Stimulated activated naive CD8-positive, alpha-beta T cell treated with anti-CD3 and anti-CD28 coated beads, Interleukin-15, Interleukin-2, amounts not matched to agents 100 ng/mL and 50 ng/mL, for 24 hours (primary cell): ENCODE results near the gene MLYCD.
"Not testable (repeated sequence)": the region's sequence is repeated elsewhere in the genome, so short reads cannot be mapped to it uniquely, and the experiment has no call there.

ENCODE experiments used
- H3K27ac Mint-ChIP-seq: one replicate; pipeline ENCODE4 v1.8.0; 2021; ENCODE audit warnings: mild to moderate bottlenecking, mixed read lengths
- H3K27me3 Mint-ChIP-seq: one replicate; pipeline ENCODE4 v1.8.0; 2021; ENCODE audit warnings: mixed read lengths
- H3K36me3 Mint-ChIP-seq: one replicate; pipeline ENCODE4 v1.8.0; 2021; ENCODE audit warnings: low read depth, mixed read lengths
- H3K4me1 Mint-ChIP-seq: one replicate; pipeline ENCODE4 v1.8.0; 2021; ENCODE audit warnings: low read depth, mixed read lengths
- H3K4me3 Mint-ChIP-seq: one replicate; pipeline ENCODE4 v1.8.0; 2021; ENCODE audit warnings: mild to moderate bottlenecking, mixed read lengths
- H3K9me3 Mint-ChIP-seq: one replicate; pipeline ENCODE4 v1.8.0; 2021; ENCODE audit warnings: mixed read lengths

MLYCD gene

GRCh38 chr16:83937922-83938885 lies 39.3 kb downstream of the MLYCD start:
- no peaks in the 10 kb centered on the region for H3K27me3 Mint-ChIP-seq
- H3K9me3 Mint-ChIP-seq, result no peaks in the 10 kb centered on the region
- peaks cover 4% of the 10 kb centered on the region for H3K4me1 Mint-ChIP-seq
- H3K4me3 Mint-ChIP-seq, result no peak overlapping the region
- no peaks in the 10 kb centered on the region for H3K36me3 Mint-ChIP-seq
- H3K27ac Mint-ChIP-seq, result no peak overlapping the region

- H3K4me1 Mint-ChIP-seq, result peaks cover 4% of the 10 kb centered on the region
- H3K4me3 Mint-ChIP-seq, result no peak overlapping the region
- no peaks in the 10 kb centered on the region for H3K9me3 Mint-ChIP-seq
- no peaks in the 10 kb centered on the region for H3K36me3 Mint-ChIP-seq
- no peak overlapping the region for H3K27ac Mint-ChIP-seq
- no peaks in the 10 kb centered on the region for H3K27me3 Mint-ChIP-seq
These were observed 40.4 kb downstream of the MLYCD start for GRCh38 chr16:83939266-83939855.

- Mint-ChIP-seq H3K27ac (no peak overlapping the region), H3K4me1 (peaks cover 4% of the 10 kb centered on the region), H3K9me3 (no peaks in the 10 kb centered on the region), H3K27me3 (no peaks in the 10 kb centered on the region), H3K4me3 (no peak overlapping the region), H3K36me3 (no peaks in the 10 kb centered on the region)
These were observed 41.2 kb downstream of the MLYCD start for GRCh38 chr16:83940119-83940518.

GRCh38 chr16:83940630-83941378 lies 41.9 kb downstream of the MLYCD start:
- no peaks in the 10 kb centered on the region for H3K27me3 Mint-ChIP-seq
- no peak overlapping the region for H3K27ac Mint-ChIP-seq

GRCh38 chr16:83941546-83941945 lies 42.6 kb downstream of the MLYCD start:
- H3K36me3 Mint-ChIP-seq, H3K4me3 Mint-ChIP-seq, H3K4me1 Mint-ChIP-seq, H3K9me3 Mint-ChIP-seq, H3K27me3 Mint-ChIP-seq, H3K27ac Mint-ChIP-seq: not testable (repeated sequence)

More at GRCh38 chr16:83940630-83941378, 41.9 kb downstream of the MLYCD start:
- peaks cover 4% of the 10 kb centered on the region for H3K4me1 Mint-ChIP-seq
- H3K4me3 Mint-ChIP-seq, result no peak overlapping the region
- H3K36me3 Mint-ChIP-seq, result no peaks in the 10 kb centered on the region
- no peaks in the 10 kb centered on the region for H3K9me3 Mint-ChIP-seq

GRCh38 chr16:83942074-83942473 lies 43.2 kb downstream of the MLYCD start:
- no peaks in the 10 kb centered on the region for H3K27me3 Mint-ChIP-seq
- H3K4me1 Mint-ChIP-seq, result peaks cover 4% of the 10 kb centered on the region
- no peak overlapping the region for H3K4me3 Mint-ChIP-seq
- H3K27ac Mint-ChIP-seq, result no peak overlapping the region
- H3K36me3 Mint-ChIP-seq, result no peaks in the 10 kb centered on the region
- no peaks in the 10 kb centered on the region for H3K9me3 Mint-ChIP-seq

GRCh38 chr16:83942815-83943515 lies 44.0 kb downstream of the MLYCD start:
- Mint-ChIP-seq H3K36me3 (no peaks in the 10 kb centered on the region), H3K4me1 (peaks cover 4% of the 10 kb centered on the region), H3K4me3 (no peak overlapping the region), H3K27ac (no peak overlapping the region), H3K27me3 (no peaks in the 10 kb centered on the region), H3K9me3 (no peaks in the 10 kb centered on the region)

GRCh38 chr16:83943516-83944050 lies 44.7 kb downstream of the MLYCD start:
- Mint-ChIP-seq H3K4me3 (no peak overlapping the region), H3K27ac (no peak overlapping the region), H3K36me3 (no peaks in the 10 kb centered on the region), H3K27me3 (no peaks in the 10 kb centered on the region), H3K9me3 (no peaks in the 10 kb centered on the region), H3K4me1 (peaks cover 4% of the 10 kb centered on the region)

- Mint-ChIP-seq H3K4me1 (no peaks in the 10 kb centered on the region), H3K27me3 (no peaks in the 10 kb centered on the region), H3K4me3 (no peak overlapping the region), H3K36me3 (no peaks in the 10 kb centered on the region), H3K27ac (no peak overlapping the region), H3K9me3 (no peaks in the 10 kb centered on the region)
These were observed 46.7 kb downstream of the MLYCD start for GRCh38 chr16:83945587-83945986.

GRCh38 chr16:83946154-83946780 lies 47.4 kb downstream of the MLYCD start:
- Mint-ChIP-seq H3K27me3 (no peaks in the 10 kb centered on the region), H3K9me3 (no peaks in the 10 kb centered on the region), H3K36me3 (no peaks in the 10 kb centered on the region), H3K4me3 (no peak overlapping the region), H3K4me1 (no peaks in the 10 kb centered on the region), H3K27ac (no peak overlapping the region)

GRCh38 chr16:83946781-83947566 lies 48.1 kb downstream of the MLYCD start:
- H3K27me3 Mint-ChIP-seq, result no peaks in the 10 kb centered on the region
- H3K4me3 Mint-ChIP-seq, result no peak overlapping the region
- no peak overlapping the region for H3K27ac Mint-ChIP-seq
- no peaks in the 10 kb centered on the region for H3K9me3 Mint-ChIP-seq
- no peaks in the 10 kb centered on the region for H3K36me3 Mint-ChIP-seq
- H3K4me1 Mint-ChIP-seq, result no peaks in the 10 kb centered on the region

GRCh38 chr16:83947642-83948234 lies 48.8 kb downstream of the MLYCD start:
- Mint-ChIP-seq H3K27ac (no peak overlapping the region), H3K36me3 (no peaks in the 10 kb centered on the region), H3K4me3 (no peak overlapping the region), H3K9me3 (no peaks in the 10 kb centered on the region), H3K27me3 (no peaks in the 10 kb centered on the region), H3K4me1 (peaks cover 6% of the 10 kb centered on the region)
